Esophagus muscularis mucosa (tissue), 4 donors: Measurements from ENCODE around the gene RAF1.

ENCODE experiments used
- CTCF ChIP-seq, 3 experiments: fragments of 200-600 bp in 2 of 3; fragments of 450-650 bp in 1 of 3; sonication (generic) in 2 of 3; IDR thresholded peaks; one replicate each; pipeline ENCODE4 v1.5.1; 2017 to 2019; ENCODE audit warnings: antibody characterized with exemption in 3 of 3, mild to moderate bottlenecking in 2 of 3, moderate library complexity in 1 of 3
- EP300 ChIP-seq: sonication (generic); formaldehyde crosslinking; IDR thresholded peaks from one replicate; pipeline ENCODE4 v1.6.1; 2017; ENCODE audit warnings: antibody characterized with exemption
- POLR2A ChIP-seq: fragments of 450-650 bp; IDR thresholded peaks from one replicate; pipeline ENCODE4 v1.6.1; 2017; ENCODE audit warnings: antibody characterized with exemption, moderate library complexity, mild to moderate bottlenecking, low read depth
- POLR2AphosphoS5 ChIP-seq, 2 donors: sonication (generic); formaldehyde crosslinking; IDR thresholded peaks; one replicate each; pipeline ENCODE4 v1.6.1; 2017; ENCODE audit warnings: antibody characterized with exemption in 2 of 2

DNA sequence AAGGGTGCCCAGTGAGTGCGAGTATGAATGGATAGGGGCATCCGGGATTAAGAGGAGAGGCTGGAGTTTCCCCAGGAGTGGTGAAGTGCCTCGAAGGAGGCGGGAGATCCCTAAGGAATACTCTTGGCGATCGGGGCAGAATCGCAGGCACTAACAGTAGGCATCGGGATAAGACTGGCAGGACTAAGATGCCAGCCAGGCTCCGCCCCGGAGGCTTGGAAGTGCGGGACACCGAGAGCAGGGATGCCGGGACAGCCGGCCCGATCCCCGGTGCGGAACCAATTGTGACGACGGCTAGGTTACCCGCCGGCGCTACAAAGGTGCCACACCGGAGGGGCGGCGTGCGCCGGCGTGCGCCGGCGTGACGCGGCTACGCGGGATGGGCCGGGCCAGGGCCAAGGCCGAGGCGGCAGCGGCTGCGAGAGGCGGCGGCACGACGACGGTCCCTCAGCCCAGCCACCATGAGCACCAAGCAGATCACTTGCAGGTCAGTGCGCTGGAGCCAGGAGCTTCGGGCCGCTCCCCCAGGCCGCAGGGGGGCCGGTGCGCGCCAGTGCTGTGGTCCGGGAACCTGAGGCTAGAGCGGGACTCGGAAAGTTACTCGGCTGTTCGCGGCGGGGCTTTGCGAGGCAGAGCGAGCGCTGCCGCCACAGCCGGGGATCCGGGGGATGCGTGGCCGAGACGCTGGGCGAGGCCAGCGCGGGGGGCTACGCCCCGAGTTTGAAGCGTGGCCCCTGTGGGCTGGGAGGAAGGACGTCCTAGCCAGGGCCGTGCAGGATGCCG is 107.0 kb downstream of the RAF1 start, which contains the start of gene MKRN2:
- TF ChIP-seq CTCF (IDR thresholded peaks at IDR 0.05) (peak in 1 of 3 experiments; percentile 23), POLR2AphosphoS5 (IDR thresholded peaks at IDR 0.05) (peak; percentile 96 to 99), POLR2A (peak; percentile 95), EP300 (no peak)
